Skin epidermis (tissue), 12 donors: Measurements from ENCODE around the gene SNTB2.
A peak's percentile ranks its signal among the peaks of the same experiment; 100 is the strongest.
"Not testable (repeated sequence)": the region's sequence is repeated elsewhere in the genome, so short reads cannot be mapped to it uniquely, and the experiment has no call there.

ENCODE experiments used
- H3K27ac ChIP-seq, 21 experiments: fragments of 200-600 bp; sonication (generic) in 11 of 21; one replicate each; pipeline ENCODE4 v1.5.0; 2020; ENCODE audit warnings: mild to moderate bottlenecking in 3 of 21, inconsistent platforms in 2 of 21, moderate library complexity in 2 of 21
- H3K4me3 ChIP-seq, 7 experiments: fragments of 200-600 bp; sonication (generic) in 2 of 7; one replicate each; pipeline ENCODE4 v1.5.0; 2020; ENCODE audit warnings: inconsistent platforms in 2 of 7, mild to moderate bottlenecking in 2 of 7, moderate library complexity in 1 of 7

Gene SNTB2

GRCh38 chr16:69186642-69187445 lies at the start of gene SNTB2:
Gene SNTB2 (plus strand): TSS chr16:69187164. CDS start chr16:69187167, 3 bp downstream.
- Histone ChIP-seq H3K27ac (peak within 1 kb of the TSS; percentile 75 to 96 (median 89)), H3K4me3 (peak within 1 kb of the TSS; percentile 61 to 88 (median 85))

DNA sequence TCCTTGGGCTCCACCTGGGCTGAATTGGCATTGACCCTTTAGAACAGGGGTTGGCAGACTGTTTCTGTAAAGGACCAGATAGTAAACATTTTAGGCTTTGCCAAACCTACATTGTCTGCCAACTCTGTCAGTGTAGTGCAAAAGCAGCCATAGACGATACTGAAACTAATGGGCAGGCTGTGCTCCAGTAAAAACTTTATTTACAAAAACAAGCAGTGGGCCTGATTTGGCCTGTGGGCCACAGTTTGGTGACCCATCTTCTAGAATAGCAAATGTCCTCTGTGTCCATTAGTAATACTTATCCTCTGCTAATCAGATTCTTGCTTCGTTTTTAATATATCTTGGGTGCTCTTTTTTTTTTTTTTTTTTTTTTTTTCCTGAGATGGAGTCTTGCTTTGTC lies 48.4 kb upstream of the SNTB2 start:
- Histone ChIP-seq H3K27ac (no peak overlapping the region), H3K4me3 (no peak overlapping the region)

DNA sequence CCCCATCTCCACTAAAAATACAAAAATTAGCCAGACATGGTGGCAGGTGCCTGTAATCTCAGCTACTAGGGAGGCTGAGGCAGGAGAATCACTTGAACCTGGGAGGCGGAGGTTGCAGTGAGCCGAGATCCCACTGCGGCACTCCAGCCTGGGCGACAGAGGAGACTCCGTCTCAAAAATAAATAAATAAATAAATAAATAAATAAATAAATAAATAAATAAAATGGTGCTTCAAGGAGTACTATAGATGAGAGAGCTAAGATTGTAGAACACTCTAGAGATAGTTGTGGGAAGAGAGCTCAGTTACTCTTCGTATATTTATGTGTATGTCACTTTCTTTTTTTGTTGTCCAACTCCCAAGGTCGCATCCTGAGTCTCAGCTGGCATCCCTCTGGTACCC lies 47.5 kb upstream of the SNTB2 start:
- not testable (repeated sequence) for H3K4me3 ChIP-seq, H3K27ac ChIP-seq

DNA sequence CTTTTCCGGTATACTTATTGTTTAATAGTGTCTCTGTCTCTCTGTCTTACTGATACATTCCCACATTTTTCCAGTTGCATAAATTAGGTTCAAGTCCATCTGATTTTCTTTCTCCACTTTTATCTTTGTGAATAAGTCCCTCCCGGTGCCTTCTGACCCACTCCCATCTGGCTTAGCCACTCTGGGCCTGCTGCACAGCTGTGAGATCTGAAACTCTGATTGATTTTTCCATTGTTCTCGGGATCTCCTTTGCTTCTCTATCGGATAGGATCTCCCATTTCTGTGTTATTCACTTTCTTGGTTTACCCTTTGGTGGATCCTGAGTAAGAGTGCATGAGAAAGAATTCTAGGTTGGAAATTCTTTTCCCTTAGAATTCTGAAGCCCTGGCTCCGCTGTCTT lies 46.0 kb upstream of the SNTB2 start:
- H3K27ac ChIP-seq: no peak overlapping the region
- no peak overlapping the region for H3K4me3 ChIP-seq

DNA sequence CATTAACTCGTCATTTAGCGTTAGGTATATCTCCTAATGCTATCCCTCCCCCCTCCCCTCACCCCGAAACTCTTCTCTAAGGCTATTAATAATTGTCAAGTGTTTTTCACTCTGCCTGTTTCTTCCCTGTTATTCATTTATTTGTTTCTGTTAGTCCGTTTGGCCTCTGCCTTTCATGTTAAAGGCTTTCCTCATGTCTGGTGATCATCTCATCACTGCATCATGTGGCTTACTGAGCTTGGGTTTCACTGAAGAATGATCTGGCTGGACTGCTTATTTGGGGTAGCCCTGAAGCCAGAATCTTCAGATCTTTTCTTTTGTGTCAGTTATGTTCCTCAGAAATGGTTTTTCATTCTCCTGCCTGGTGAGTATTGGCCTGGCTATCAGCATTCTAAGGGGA lies 45.0 kb upstream of the SNTB2 start:
- no peak overlapping the region for H3K4me3 ChIP-seq
- no peak overlapping the region for H3K27ac ChIP-seq

- Histone ChIP-seq H3K4me3 (no peak overlapping the region), H3K27ac (no peak overlapping the region)
These were observed 43.8 kb upstream of the SNTB2 start for GRCh38 chr16:69143116-69143515.

DNA sequence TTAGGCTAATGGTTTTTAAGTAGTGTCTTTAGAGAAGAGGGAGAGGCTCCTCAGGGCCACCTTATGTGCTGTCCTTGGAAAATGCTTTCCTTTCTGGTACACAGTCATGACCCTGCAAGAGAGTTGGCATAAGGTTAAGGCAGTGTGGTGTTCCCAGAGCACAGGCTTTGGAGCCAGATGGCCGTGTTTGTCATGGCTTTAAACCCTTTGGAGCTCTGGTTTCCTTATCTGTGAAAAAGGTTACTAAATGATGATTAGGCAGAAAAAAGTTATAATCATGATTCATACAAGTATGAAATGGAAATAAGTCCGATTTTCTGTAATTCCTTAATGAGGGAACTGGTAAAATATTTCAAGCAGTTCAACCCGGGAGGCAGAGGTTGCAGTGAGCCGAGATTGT lies 41.3 kb upstream of the SNTB2 start:
- no peak overlapping the region for H3K27ac ChIP-seq
- H3K4me3 ChIP-seq: no peak overlapping the region

- not testable (repeated sequence) for H3K27ac ChIP-seq
These were observed 37.3 kb upstream of the SNTB2 start for GRCh38 chr16:69149621-69150020.

DNA sequence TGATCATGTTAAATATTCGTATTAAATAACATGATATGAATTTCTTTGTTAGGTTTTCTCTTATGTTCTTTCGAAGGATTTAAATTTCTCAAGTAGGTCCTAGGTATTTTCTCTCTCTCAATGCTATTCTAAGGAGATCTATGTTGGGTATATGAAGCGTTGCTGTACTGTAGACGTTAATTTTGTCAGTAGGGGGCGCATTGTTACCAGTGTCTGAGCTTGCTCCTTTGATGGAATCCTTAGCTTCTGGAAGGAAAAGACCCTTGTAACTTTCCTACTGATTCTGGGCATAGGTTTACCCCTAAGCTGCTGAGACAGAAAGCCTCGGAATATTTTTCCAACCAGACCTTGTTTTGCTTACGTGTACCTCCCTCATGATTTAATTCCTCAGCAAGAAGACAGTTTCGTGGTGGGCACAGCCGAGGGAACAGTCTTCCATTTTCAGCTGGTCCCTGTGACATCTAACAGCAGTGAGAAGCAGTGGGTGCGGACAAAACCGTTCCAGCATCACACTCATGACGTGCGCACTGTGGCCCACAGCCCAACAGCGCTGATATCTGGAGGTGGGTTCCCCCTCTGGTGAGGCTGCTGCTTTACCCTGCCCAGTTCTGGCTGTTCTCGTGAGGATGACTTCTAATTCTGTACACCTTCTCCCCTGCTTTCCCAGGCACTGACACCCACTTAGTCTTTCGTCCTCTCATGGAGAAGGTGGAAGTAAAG lies 36.7 kb upstream of the SNTB2 start:
- Histone ChIP-seq H3K27ac (no peak overlapping the region), H3K4me3 (no peak overlapping the region)

More at GRCh38 chr16:69149621-69150020, 37.3 kb upstream of the SNTB2 start:
- H3K4me3 ChIP-seq: not testable (repeated sequence)

DNA sequence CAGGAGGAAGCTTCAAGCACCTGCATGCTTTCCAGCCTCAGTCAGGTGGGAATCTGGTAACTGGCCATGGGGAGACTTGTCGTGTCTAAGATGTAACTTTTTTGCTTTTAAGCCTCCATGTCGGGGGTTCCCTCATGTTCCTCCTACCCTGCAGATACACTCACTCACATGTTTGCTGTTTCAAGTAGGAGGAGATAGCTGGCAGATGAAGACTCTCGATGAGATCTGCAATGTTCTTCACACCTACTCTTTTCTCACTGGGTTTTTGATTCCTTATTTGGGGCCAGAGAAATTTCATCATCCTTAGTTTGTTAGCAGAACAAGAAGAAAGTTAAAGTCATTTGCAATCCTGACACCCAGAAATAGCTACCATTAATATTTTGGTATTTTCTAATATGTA lies 29.8 kb upstream of the SNTB2 start:
- Histone ChIP-seq H3K27ac (no peak overlapping the region), H3K4me3 (no peak overlapping the region)

GRCh38 chr16:69160192-69160591 lies 26.8 kb upstream of the SNTB2 start:
- no peak overlapping the region for H3K4me3 ChIP-seq

GRCh38 chr16:69165584-69165983 lies 21.4 kb upstream of the SNTB2 start:
- Histone ChIP-seq H3K27ac (peak overlapping the region in 1 of 21 experiments; percentile 33), H3K4me3 (no peak overlapping the region)

More at GRCh38 chr16:69160192-69160591, 26.8 kb upstream of the SNTB2 start:
- H3K27ac ChIP-seq: no peak overlapping the region

DNA sequence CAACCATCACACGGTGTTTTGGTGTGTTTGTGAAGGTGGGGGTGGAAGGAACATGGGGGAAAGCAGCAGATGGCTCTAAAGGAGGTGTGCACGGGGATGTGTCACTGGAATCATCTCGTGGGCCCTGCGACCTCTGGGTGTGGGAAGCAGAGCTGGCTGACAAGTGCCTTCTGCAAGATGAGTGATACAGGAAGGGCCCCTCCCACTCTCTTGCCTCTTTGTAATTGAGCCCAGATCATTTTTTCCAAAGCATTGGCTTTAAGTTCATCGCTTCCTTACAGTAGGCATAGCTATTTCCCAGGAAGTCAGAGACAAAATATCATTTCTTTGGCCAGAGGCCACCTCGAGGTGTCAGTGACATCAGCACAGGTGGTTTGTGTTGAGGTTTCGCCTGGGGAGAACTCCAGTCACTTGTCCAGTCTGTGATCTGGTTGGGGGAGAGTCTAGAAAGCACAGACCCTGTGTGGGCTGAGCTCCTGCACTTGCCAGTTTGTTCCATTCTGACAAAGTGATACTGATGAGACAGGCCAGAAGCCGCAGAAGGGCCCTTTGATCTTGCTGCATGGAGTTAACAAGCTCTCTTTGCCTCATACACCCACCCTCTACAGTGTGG lies 20.6 kb upstream of the SNTB2 start:
- Histone ChIP-seq H3K4me3 (no peak overlapping the region), H3K27ac (peak overlapping the region in 3 of 21 experiments; percentile 25 to 66 (median 33))

GRCh38 chr16:69166946-69167930 lies 19.7 kb upstream of the SNTB2 start:
- Histone ChIP-seq H3K27ac (peak overlapping the region in 3 of 21 experiments; percentile 25 to 66 (median 33)), H3K4me3 (no peak overlapping the region)

- H3K27ac ChIP-seq: no peak overlapping the region
- H3K4me3 ChIP-seq: no peak overlapping the region
These were observed 17.9 kb upstream of the SNTB2 start for GRCh38 chr16:69169051-69169450.

DNA sequence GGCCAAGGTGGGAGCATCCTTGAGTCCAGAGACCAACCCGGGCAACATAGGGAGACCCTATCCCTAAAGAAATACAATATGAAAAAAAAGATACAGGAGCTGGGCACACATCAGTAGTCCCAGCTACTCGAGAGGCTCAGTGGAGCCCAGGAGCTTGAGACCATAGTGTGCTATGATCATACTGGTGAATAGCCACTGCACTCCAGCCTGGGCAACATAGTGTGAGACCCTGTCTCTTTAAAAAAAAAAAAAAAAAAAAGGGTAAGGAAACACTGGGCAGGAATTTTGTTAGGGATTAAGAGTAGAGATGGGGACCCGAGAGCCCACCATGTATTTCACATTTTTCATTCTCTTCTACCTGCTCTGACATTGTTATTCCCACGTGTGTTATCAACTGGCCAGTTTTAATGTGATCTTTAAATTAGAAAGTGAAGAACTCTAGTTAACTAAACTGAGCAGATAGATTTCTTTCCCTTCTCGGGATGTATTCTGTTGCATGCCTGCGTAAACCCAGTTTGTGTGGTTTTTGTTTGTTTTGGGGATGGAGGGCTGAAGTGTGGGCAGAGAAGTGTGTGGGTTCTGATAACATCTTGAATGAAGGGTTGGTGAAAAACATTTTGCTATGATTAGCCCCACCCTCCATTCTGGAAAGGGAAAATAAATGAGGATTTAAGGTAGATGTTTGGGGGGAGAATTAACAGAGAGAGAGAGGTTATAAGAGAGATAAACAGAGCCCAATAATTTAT lies 17.2 kb upstream of the SNTB2 start:
- H3K27ac ChIP-seq: no peak overlapping the region
- H3K4me3 ChIP-seq: no peak overlapping the region

DNA sequence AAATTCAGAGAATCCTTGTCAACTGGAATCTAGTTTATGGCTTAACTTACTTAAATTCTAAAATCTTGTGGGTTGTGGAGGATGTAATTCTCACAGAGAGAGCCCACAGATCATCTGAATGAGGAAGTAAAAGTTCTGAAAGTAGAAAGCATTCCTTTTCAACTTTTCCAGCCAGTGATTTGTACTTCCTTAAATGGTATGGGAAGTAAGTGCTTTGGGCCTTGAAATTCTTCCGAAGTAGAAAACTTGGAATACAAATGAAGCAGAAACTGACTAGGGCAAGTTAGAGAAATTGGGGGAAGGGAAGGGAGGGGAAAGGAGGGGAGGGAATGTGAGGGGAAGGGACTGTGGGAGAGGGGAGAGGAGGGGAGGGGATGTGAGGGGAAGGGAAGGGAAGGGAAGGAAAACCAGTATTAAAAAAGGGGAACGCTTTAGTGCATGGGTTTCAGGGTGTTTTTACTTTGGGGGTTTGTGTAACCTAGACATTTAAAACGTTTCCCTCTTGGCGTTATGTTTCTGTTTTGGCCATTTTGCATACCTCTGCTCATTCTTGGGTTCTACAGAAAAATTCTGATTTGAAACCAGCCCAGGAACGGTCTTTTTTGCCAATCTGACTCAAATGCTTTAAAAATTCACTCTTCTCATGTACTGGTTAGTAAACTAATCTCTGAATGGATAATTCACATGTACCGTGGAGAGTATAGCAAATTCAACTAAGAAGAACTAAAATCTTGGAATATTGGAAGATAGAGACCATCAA lies 15.5 kb upstream of the SNTB2 start:
- H3K4me3 ChIP-seq: no peak overlapping the region
- H3K27ac ChIP-seq: peak overlapping the region in 18 of 21 experiments; percentile 1 to 74 (median 47)
